ENCODE results near the gene ZNF438.

DNA sequence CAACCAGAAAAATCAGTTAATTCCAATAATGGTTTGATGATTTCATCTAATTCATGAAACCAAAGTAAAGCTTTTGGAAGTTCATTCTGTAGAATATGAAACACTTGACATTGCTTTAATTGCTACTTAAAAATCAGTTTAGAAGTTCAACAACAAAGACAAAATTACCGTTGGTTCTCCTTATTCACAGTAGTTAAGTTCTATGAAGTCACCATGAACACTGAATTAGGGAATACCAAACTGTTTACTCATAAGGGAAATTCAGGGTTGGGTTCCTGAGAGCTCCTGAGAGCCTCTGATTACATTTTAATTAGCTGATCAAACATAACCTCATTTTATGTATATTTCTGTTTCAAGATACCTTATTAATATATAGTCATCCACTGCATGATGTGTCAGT is 46.2 kb downstream of the ZNF438 start:
- TF ChIP-seq, protein P1, sequence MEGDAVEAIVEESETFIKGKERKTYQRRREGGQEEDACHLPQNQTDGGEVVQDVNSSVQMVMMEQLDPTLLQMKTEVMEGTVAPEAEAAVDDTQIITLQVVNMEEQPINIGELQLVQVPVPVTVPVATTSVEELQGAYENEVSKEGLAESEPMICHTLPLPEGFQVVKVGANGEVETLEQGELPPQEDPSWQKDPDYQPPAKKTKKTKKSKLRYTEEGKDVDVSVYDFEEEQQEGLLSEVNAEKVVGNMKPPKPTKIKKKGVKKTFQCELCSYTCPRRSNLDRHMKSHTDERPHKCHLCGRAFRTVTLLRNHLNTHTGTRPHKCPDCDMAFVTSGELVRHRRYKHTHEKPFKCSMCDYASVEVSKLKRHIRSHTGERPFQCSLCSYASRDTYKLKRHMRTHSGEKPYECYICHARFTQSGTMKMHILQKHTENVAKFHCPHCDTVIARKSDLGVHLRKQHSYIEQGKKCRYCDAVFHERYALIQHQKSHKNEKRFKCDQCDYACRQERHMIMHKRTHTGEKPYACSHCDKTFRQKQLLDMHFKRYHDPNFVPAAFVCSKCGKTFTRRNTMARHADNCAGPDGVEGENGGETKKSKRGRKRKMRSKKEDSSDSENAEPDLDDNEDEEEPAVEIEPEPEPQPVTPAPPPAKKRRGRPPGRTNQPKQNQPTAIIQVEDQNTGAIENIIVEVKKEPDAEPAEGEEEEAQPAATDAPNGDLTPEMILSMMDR (conservative IDR thresholded peaks at IDR 0.05; ENCODE audit: low read depth, low read length): no peak
- TF ChIP-seq EZH2 (IDR thresholded peaks at IDR 0.05; ENCODE audit: borderline replicate concordance, low read depth, low read length, poor library complexity, severe bottlenecking): no peak
